G401 (cell line): Measurements from ENCODE around the gene ASB8. TPM values are rescaled to one million over a fixed set of nuclear protein-coding genes. Genes with fewer than 3 reads are reported as not detected.
"Not testable (repeated sequence)": the region's sequence is repeated elsewhere in the genome, so short reads cannot be mapped to it uniquely, and the experiment has no call there.

Experiments used
- DNase-seq: peaks from one replicate; pipeline ENCODE4 v3.0.0-alpha.2; 2015; ENCODE audit warnings: low spot score
- in situ Hi-C: cut with HindIII; loops from 2 replicates; pipeline ENCODE4 v1.10.0; 2016; ENCODE audit warnings: low sequenced_read_pairs, mixed read lengths
- total RNA-seq: library from RNA; depleted of rRNA; stranded (reverse); fragments of >200 nt; shearing (Covaris generic); gene quantifications from 2 replicates; pipeline ENCODE4 v1.2.3, GENCODE V29; 2014

ASB8 gene
- total RNA-seq, 1 experiment from 2014 or later = 11.0 TPM

- peak; percentile 27 for DNase-seq
- in situ Hi-C loops = no loop called here
These were observed 26.7 kb upstream of the ASB8 start for GRCh38 chr12:48183876-48184548.

- in situ Hi-C loops = no loop called here
- peak; percentile 96 for DNase-seq
These were observed 26.0 kb upstream of the ASB8 start, which contains the start of gene CCDC184 for GRCh38 chr12:48183091-48183875. TSS of gene CCDC184 (plus strand) at chr12:48183644. CDS start at chr12:48184123, 479 bp downstream.

GRCh38 chr12:48182631-48183030 is 25.3 kb upstream of the ASB8 start:
- in situ Hi-C loops = no loop called here
- no peak for DNase-seq

GRCh38 chr12:48180857-48181495 is 23.7 kb upstream of the ASB8 start:
- in situ Hi-C loops = no loop called here

GRCh38 chr12:48180424-48180823 is 23.1 kb upstream of the ASB8 start:
- no peak for DNase-seq
- in situ Hi-C loops = no loop called here

More at GRCh38 chr12:48180857-48181495, 23.7 kb upstream of the ASB8 start:
- DNase-seq = no peak

GRCh38 chr12:48179466-48179865 is 22.2 kb upstream of the ASB8 start:
- DNase-seq = no peak
- in situ Hi-C loops = no loop called here

GRCh38 chr12:48177982-48178381 is 20.7 kb upstream of the ASB8 start:
- DNase-seq = no peak
- in situ Hi-C loops = no loop called here

- DNase-seq = no peak
These were observed 19.1 kb upstream of the ASB8 start for GRCh38 chr12:48176417-48176751.

GRCh38 chr12:48175613-48176416 is 18.5 kb upstream of the ASB8 start:
- in situ Hi-C loops = no loop called here
- no peak for DNase-seq

More at GRCh38 chr12:48176417-48176751, 19.1 kb upstream of the ASB8 start:
- in situ Hi-C loops = no loop called here

GRCh38 chr12:48169011-48169410 is 11.7 kb upstream of the ASB8 start:
- no peak for DNase-seq
- in situ Hi-C loops = no loop called here

GRCh38 chr12:48165089-48165981 is 8.0 kb upstream of the ASB8 start:
- DNase-seq = peak; percentile 81
- in situ Hi-C loops = no loop called here

- no peak for DNase-seq
- in situ Hi-C loops = no loop called here
These were observed 7.1 kb upstream of the ASB8 start for GRCh38 chr12:48164451-48164850.

GRCh38 chr12:48163150-48163747 is 5.9 kb upstream of the ASB8 start:
- no peak for DNase-seq
- in situ Hi-C loops = no loop called here

GRCh38 chr12:48160807-48161206 is 3.5 kb upstream of the ASB8 start:
- DNase-seq = no peak
- in situ Hi-C loops = no loop called here

GRCh38 chr12:48160046-48160445 is 2.7 kb upstream of the ASB8 start:
- in situ Hi-C loops = no loop called here
- no peak for DNase-seq

- in situ Hi-C loops = no loop called here
- no peak for DNase-seq
These were observed 615 bp upstream of the ASB8 start for GRCh38 chr12:48157889-48158370.

GRCh38 chr12:48156652-48157017 is 680 bp downstream of the ASB8 start:
- in situ Hi-C loops = no loop called here

GRCh38 chr12:48155786-48156185 is 1.5 kb downstream of the ASB8 start:
- in situ Hi-C loops, DNase-seq: not testable (repeated sequence)

More at GRCh38 chr12:48156652-48157017, 680 bp downstream of the ASB8 start:
- no peak for DNase-seq
